Gastrocnemius medialis (tissue), 4 donors: Measurements from ENCODE around the gene VTI1A. TPM values are rescaled to one million over a fixed set of nuclear protein-coding genes. Genes with fewer than 3 reads are reported as not detected.
"Not testable (repeated sequence)": the region's sequence is repeated elsewhere in the genome, so short reads cannot be mapped to it uniquely, and the experiment has no call there.

ENCODE experiments used
- ATAC-seq, 2 donors: fragments of 150-250 bp; one replicate each; pipeline ENCODE4 v1.9.1; 2016
- DNase-seq, 2 donors: peaks; one replicate each; pipeline ENCODE4 v3.0.0-alpha.2; 2019
- H3K27ac ChIP-seq, 4 donors: fragments of 200-600 bp; sonication (generic); 1 replicate in 1 of 4; 2 replicates in 3 of 4; pipeline ENCODE4 v1.5.1; 2016 to 2018; ENCODE audit warnings: mild to moderate bottlenecking in 2 of 4, moderate library complexity in 1 of 4
- H3K27me3 ChIP-seq, 3 donors: fragments of 200-600 bp; sonication (generic) in 2 of 3; 1 replicate in 1 of 3; 2 replicates in 2 of 3; pipeline versions ENCODE4 v1.5.1 to v1.6.0; 2016 to 2019; ENCODE audit warnings: mild to moderate bottlenecking in 1 of 3, moderate library complexity in 1 of 3
- H3K36me3 ChIP-seq, 2 donors: fragments of 200-600 bp; sonication (generic) in 1 of 2; one replicate each; pipeline ENCODE4 v1.5.1; 2017 to 2018
- H3K4me1 ChIP-seq, 2 donors: fragments of 200-600 bp; sonication (generic) in 1 of 2; one replicate each; pipeline ENCODE4 v1.5.1; 2016 to 2017; ENCODE audit warnings: mild to moderate bottlenecking in 2 of 2
- H3K4me3 ChIP-seq, 4 donors: fragments of 200-600 bp; sonication (generic) in 3 of 4; 1 replicate in 1 of 4; 2 replicates in 3 of 4; pipeline ENCODE4 v1.5.1; 2016 to 2019; ENCODE audit warnings: mild to moderate bottlenecking in 2 of 4
- H3K9me3 ChIP-seq, 3 donors: fragments of 200-600 bp; sonication (generic) in 2 of 3; 1 replicate in 1 of 3; 2 replicates in 2 of 3; pipeline ENCODE4 v1.5.1; 2016 to 2019
- CTCF ChIP-seq, 5 experiments: fragments of 450-650 bp in 3 of 5; fragments of 200-600 bp in 2 of 5; sonication (generic) in 2 of 5; IDR thresholded peaks in 4 of 5; conservative IDR thresholded peaks in 1 of 5; 1 replicate in 4 of 5; 2 replicates in 1 of 5; pipeline ENCODE4 v1.5.1; 2016 to 2019; ENCODE audit warnings: antibody characterized with exemption in 5 of 5, mild to moderate bottlenecking in 3 of 5, moderate library complexity in 3 of 5
- POLR2A ChIP-seq, 2 donors: fragments of 450-650 bp; IDR thresholded peaks; one replicate each; pipeline ENCODE4 v1.6.1; 2017; ENCODE audit warnings: antibody characterized with exemption in 2 of 2, mild to moderate bottlenecking in 2 of 2, moderate library complexity in 2 of 2
- in situ Hi-C, 4 donors: fragments of 200-750 bp; cut with MboI; loops; one replicate each; pipeline versions ENCODE4 v1.15.0 to v1.8.0; 2017; ENCODE audit warnings: low sequenced_read_pairs in 4 of 4
- intact Hi-C: fragments of 100-400 bp; cut with DNase I; formaldehyde crosslinking; loops from one replicate; pipeline ENCODE4 v1.15.1; 2023; ENCODE audit warnings: low total_unique reads
- total RNA-seq, 4 donors: library from RNA; depleted of rRNA; stranded (reverse); fragments of >200 nt; gene quantifications; one replicate each; pipeline versions ENCODE4 v1.1.0 to v1.2.3, GENCODE V29; 2016

The VTI1A gene
- total RNA-seq, 4 donors from 2014 or later, result 26.5 to 51.2 (median 30.6) TPM

GRCh38 chr10:112491144-112491543 lies 44.1 kb downstream of the VTI1A start:
- DNase-seq, result no peak
- H3K27ac ChIP-seq, result no peak overlapping the region
- TF ChIP-seq CTCF (IDR thresholded peaks at IDR 0.05 in 4 of 5, conservative IDR thresholded peaks at IDR 0.05 in 1 of 5), result no peak
- TF ChIP-seq POLR2A (IDR thresholded peaks at IDR 0.05), result no peak

GRCh38 chr10:112492736-112493135 lies 45.7 kb downstream of the VTI1A start:
- Histone ChIP-seq H3K9me3 (no peaks in the 10 kb centered on the region), H3K27ac (no peak overlapping the region), H3K27me3 (no peaks in the 10 kb centered on the region), H3K36me3 (no peaks in the 10 kb centered on the region), H3K4me1 (peaks cover 9 to 12% of the 10 kb centered on the region in 2 donors), H3K4me3 (no peak overlapping the region)
- TF ChIP-seq POLR2A (IDR thresholded peaks at IDR 0.05) (no peak), CTCF (IDR thresholded peaks at IDR 0.05 in 4 of 5, conservative IDR thresholded peaks at IDR 0.05 in 1 of 5) (no peak)
- in situ Hi-C loops, result no loop called here
- ATAC-seq (no peak), DNase-seq (no peak)
- intact Hi-C loops, result no loop called here

More at GRCh38 chr10:112491144-112491543, 44.1 kb downstream of the VTI1A start:
- Histone ChIP-seq H3K36me3 (no peaks in the 10 kb centered on the region), H3K4me3 (no peak overlapping the region), H3K9me3 (no peaks in the 10 kb centered on the region), H3K27me3 (no peaks in the 10 kb centered on the region), H3K4me1 (peaks cover 9 to 12% of the 10 kb centered on the region in 2 donors)
- in situ Hi-C loops (no loop called here), intact Hi-C loops (no loop called here)
- no peak for ATAC-seq

- H3K27me3 ChIP-seq, result no peaks in the 10 kb centered on the region
- no peaks in the 10 kb centered on the region for H3K36me3 ChIP-seq
- ATAC-seq (no peak), DNase-seq (no peak)
- no peak overlapping the region for H3K27ac ChIP-seq
- no peaks in the 10 kb centered on the region for H3K9me3 ChIP-seq
- in situ Hi-C loops (no loop called here), intact Hi-C loops (no loop called here)
- no peak for TF ChIP-seq POLR2A (IDR thresholded peaks at IDR 0.05)
- no peak for TF ChIP-seq CTCF (IDR thresholded peaks at IDR 0.05 in 4 of 5, conservative IDR thresholded peaks at IDR 0.05 in 1 of 5)
- no peak overlapping the region for H3K4me3 ChIP-seq
- H3K4me1 ChIP-seq, result no peaks in the 10 kb centered on the region
Observed at GRCh38 chr10:112497347-112497950, 50.4 kb downstream of the VTI1A start.

GRCh38 chr10:112498806-112499205 lies 51.8 kb downstream of the VTI1A start:
- Histone ChIP-seq H3K27ac (no peak overlapping the region), H3K4me3 (no peak overlapping the region), H3K27me3 (no peaks in the 10 kb centered on the region), H3K9me3 (no peaks in the 10 kb centered on the region), H3K4me1 (no peaks in the 10 kb centered on the region), H3K36me3 (no peaks in the 10 kb centered on the region)
- ATAC-seq (no peak), DNase-seq (no peak)
- in situ Hi-C loops, result no loop called here
- no peak for TF ChIP-seq CTCF (IDR thresholded peaks at IDR 0.05 in 4 of 5, conservative IDR thresholded peaks at IDR 0.05 in 1 of 5)
- TF ChIP-seq POLR2A (IDR thresholded peaks at IDR 0.05), result no peak
- intact Hi-C loops, result no loop called here

- H3K27ac ChIP-seq, ATAC-seq, H3K9me3 ChIP-seq, DNase-seq, in situ Hi-C loops, H3K4me3 ChIP-seq, H3K27me3 ChIP-seq, H3K36me3 ChIP-seq, intact Hi-C loops, H3K4me1 ChIP-seq: not testable (repeated sequence)
Observed at GRCh38 chr10:112499985-112500384, 53.0 kb downstream of the VTI1A start.
